ENCODE data around the gene ABCC8.
A peak's percentile ranks its signal among the peaks of the same experiment; 100 is the strongest.

The ABCC8 gene

GRCh38 chr11:17401316-17401715, 75.3 kb downstream of the ABCC8 start:
- Histone ChIP-seq H3K4me3 (replicated peaks; ENCODE audit: low read depth, low read length) (no peak overlapping the region), H3K36me3 (ENCODE audit: control insufficient read depth, insufficient read depth, low read length) (no peaks in the 10 kb centered on the region), H3K27me3 (replicated peaks; ENCODE audit: control insufficient read depth, insufficient read depth, low read length) (no peaks in the 10 kb centered on the region)
- no peak for TF ChIP-seq CTCF (IDR thresholded peaks at IDR 0.05; ENCODE audit: insufficient read depth, low read length, poor library complexity, severe bottlenecking)
- no peak for DNase-seq (ENCODE audit: extremely low read depth, insufficient read length)

- no peak overlapping the region for H3K4me3 ChIP-seq (replicated peaks; ENCODE audit: low read depth, low read length)
- DNase-seq (ENCODE audit: extremely low read depth, insufficient read length): peak; percentile 47
- no peaks in the 10 kb centered on the region for H3K36me3 ChIP-seq (ENCODE audit: control insufficient read depth, insufficient read depth, low read length)
- no peak for TF ChIP-seq CTCF (IDR thresholded peaks at IDR 0.05; ENCODE audit: insufficient read depth, low read length, poor library complexity, severe bottlenecking)
- no peaks in the 10 kb centered on the region for H3K27me3 ChIP-seq (replicated peaks; ENCODE audit: control insufficient read depth, insufficient read depth, low read length)
Observed at GRCh38 chr11:17400048-17400775, 76.4 kb downstream of the ABCC8 start.

DNA sequence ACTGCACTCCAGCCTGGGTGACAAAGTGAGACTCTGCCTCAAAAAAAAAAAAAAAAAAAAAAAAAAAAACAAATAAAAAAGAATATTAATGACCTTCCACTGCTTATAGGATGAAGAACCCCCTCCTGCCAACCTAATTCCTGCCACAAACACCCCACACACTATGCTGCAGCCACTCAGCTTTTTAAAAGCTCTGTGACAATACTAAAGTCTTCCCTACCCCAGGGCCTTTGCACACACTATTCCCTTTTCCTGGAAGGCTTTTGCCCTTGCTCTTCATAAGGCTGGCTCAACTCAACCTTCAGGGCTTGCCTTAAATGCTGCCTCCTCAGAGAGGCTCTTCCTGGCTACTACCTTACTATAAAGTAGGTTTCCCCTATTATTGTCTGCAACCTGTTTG, 77.4 kb downstream of the ABCC8 start:
- TF ChIP-seq CTCF (IDR thresholded peaks at IDR 0.05; ENCODE audit: insufficient read depth, low read length, poor library complexity, severe bottlenecking): no peak
- Histone ChIP-seq H3K27me3 (replicated peaks; ENCODE audit: control insufficient read depth, insufficient read depth, low read length) (no peaks in the 10 kb centered on the region), H3K4me3 (replicated peaks; ENCODE audit: low read depth, low read length) (no peak overlapping the region), H3K36me3 (ENCODE audit: control insufficient read depth, insufficient read depth, low read length) (no peaks in the 10 kb centered on the region)
- no peak for DNase-seq (ENCODE audit: extremely low read depth, insufficient read length)

DNA sequence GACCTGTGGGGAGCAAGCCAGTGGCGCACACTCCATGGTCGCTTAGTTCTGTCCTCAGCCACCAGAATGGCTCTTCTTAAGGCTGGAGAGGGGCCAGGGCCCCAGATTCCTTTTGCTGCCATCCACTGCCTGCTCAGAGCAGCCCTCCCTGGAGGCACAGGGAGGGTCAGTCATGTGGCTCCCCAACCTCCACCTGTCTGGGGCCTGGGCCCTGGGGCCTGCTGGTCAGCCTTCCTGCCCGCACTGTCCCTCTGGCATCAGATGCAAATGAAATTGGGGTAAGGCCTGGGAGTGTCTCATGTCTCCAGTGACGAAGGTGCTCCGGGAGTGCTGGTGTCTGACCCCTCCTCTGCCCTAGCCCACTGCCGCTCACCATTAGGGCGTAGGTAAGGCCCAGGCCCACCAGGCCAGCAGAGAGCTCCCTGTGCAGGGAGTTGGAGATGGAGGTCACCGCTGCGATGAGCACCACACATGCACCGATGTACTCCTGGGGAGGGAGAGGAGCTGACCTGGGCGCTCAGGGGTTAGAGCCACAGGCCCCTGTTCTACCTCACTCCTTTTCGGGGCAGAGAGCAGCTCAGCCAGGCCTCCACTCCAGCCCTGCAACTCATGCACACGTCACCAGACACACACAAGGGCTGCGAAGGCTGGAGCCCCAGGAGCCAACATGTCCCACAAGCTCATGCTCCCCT, 79.2 kb downstream of the ABCC8 start:
- H3K4me3 ChIP-seq (replicated peaks; ENCODE audit: low read depth, low read length): no peak overlapping the region
- DNase-seq (ENCODE audit: extremely low read depth, insufficient read length): no peak
- TF ChIP-seq CTCF (IDR thresholded peaks at IDR 0.05; ENCODE audit: insufficient read depth, low read length, poor library complexity, severe bottlenecking): no peak
- no peaks in the 10 kb centered on the region for H3K27me3 ChIP-seq (replicated peaks; ENCODE audit: control insufficient read depth, insufficient read depth, low read length)
- no peaks in the 10 kb centered on the region for H3K36me3 ChIP-seq (ENCODE audit: control insufficient read depth, insufficient read depth, low read length)

- Histone ChIP-seq H3K36me3 (ENCODE audit: control insufficient read depth, insufficient read depth, low read length) (no peaks in the 10 kb centered on the region), H3K4me3 (replicated peaks; ENCODE audit: low read depth, low read length) (no peak overlapping the region), H3K27me3 (replicated peaks; ENCODE audit: control insufficient read depth, insufficient read depth, low read length) (no peaks in the 10 kb centered on the region)
- DNase-seq (ENCODE audit: extremely low read depth, insufficient read length): no peak
- no peak for TF ChIP-seq CTCF (IDR thresholded peaks at IDR 0.05; ENCODE audit: insufficient read depth, low read length, poor library complexity, severe bottlenecking)
Observed at GRCh38 chr11:17396598-17397310, 79.9 kb downstream of the ABCC8 start.
